HepG2 (cell line): Measurements from ENCODE around the gene BORCS5. TPM values are rescaled to one million over a fixed set of nuclear protein-coding genes. Genes with fewer than 3 reads are reported as not detected.

Experiments
- ATAC-seq: fragments of 200-7000 bp; cut with Tn5 transposase; 3 replicates; pipeline ENCODE4 v1.9.1; 2020; ENCODE audit warnings: mild to moderate bottlenecking, moderate library complexity
- BruUV-seq: library from RNA; stranded (reverse); fragments of 400-500 nt; replicated peaks from 2 replicates; lab custom pipeline; 2021; lab: Mats Ljungman, UMichigan
- CTCF ChIA-PET: fragments of 300-600 bp; formaldehyde crosslinking; extraction: SDS; loops from one replicate; lab custom pipeline; 2021; ENCODE audit warnings: low total read pairs, inconsistent platforms, low intra/inter-chr PET ratio; lab: Yijun Ruan, JAX
- POLR2A ChIA-PET: fragments of 350-600 bp; sonication (Branson Sonifier 250); formaldehyde crosslinking; loops from one replicate; lab custom pipeline; 2020; ENCODE audit warnings: antibody characterized with exemption, inconsistent platforms; lab: Yijun Ruan, JAX
- DNase-seq: peaks from one replicate; pipeline ENCODE4 v3.0.0-alpha.2; 2015; ENCODE audit warnings: low spot score
- FAIRE-seq: peaks from 3 replicates; lab custom pipeline; 2011; peaks lifted over from hg19 to GRCh38; lab: Jason Lieb, UNC
- H2AFZ ChIP-seq: one replicate; pipeline ENCODE4 v1.6.1; 2011; ENCODE audit warnings: low read length, inconsistent platforms
- H3K27ac ChIP-seq: fragments of 300-600 bp; 3 replicates; pipeline ENCODE4 v1.8.0; 2011; ENCODE audit warnings: mixed run types, mild to moderate bottlenecking, mixed read lengths, low read length, inconsistent platforms; ENCODE audit not compliant: insufficient read depth; ENCODE audit errors: extremely low read length
- H3K27me3 ChIP-seq, 2 experiments: fragments of 200-600 bp in 1 of 2; 2 replicates in 1 of 2; 3 replicates in 1 of 2; pipeline versions ENCODE4 v1.6.0 to v1.8.0; 2011; ENCODE audit warnings: low read length in 2 of 2, mild to moderate bottlenecking in 2 of 2, moderate library complexity in 2 of 2, inconsistent platforms in 1 of 2; ENCODE audit not compliant: insufficient read depth in 2 of 2, control insufficient read depth in 1 of 2
- H3K36me3 ChIP-seq, 2 experiments: fragments of 200-600 bp in 1 of 2; replicated peaks in 1 of 2; 2 replicates in 1 of 2; 3 replicates in 1 of 2; pipeline versions ENCODE4 v1.5.1 to v1.8.0; 2011; ENCODE audit warnings: low read length in 2 of 2, inconsistent platforms in 1 of 2; ENCODE audit not compliant: insufficient read depth in 2 of 2, control insufficient read depth in 1 of 2
- H3K4me1 ChIP-seq: 2 replicates; pipeline ENCODE4 v1.5.1; 2012; ENCODE audit warnings: low read length, inconsistent platforms; ENCODE audit not compliant: insufficient read depth
- H3K4me2 ChIP-seq: 2 replicates; pipeline ENCODE4 v1.6.0; 2011; ENCODE audit warnings: low read depth, low read length, inconsistent platforms
- H3K4me3 ChIP-seq, 3 experiments: fragments of 200-600 bp in 1 of 3; sonication (generic), shearing (Covaris generic) in 1 of 3; replicated peaks in 1 of 3; 2 replicates each; pipeline ENCODE4 v1.5.1; 2011 to 2016; ENCODE audit warnings: low read length in 3 of 3, inconsistent platforms in 2 of 3, low read depth in 2 of 3, mild to moderate bottlenecking in 2 of 3, control low read depth in 1 of 3, mixed read lengths in 1 of 3; ENCODE audit not compliant: insufficient read depth in 1 of 3
- H3K79me2 ChIP-seq: one replicate; pipeline ENCODE4 v1.6.1; 2011; ENCODE audit warnings: low read length, inconsistent platforms; ENCODE audit not compliant: insufficient read depth
- H3K9ac ChIP-seq: 2 replicates; pipeline ENCODE4 v1.6.0; 2011; ENCODE audit warnings: mild to moderate bottlenecking, low read depth, low read length, inconsistent platforms; ENCODE audit not compliant: insufficient read depth
- H3K9me3 ChIP-seq: 2 replicates; pipeline ENCODE4 v1.5.1; 2012; ENCODE audit warnings: mild to moderate bottlenecking, low read length
- H4K20me1 ChIP-seq: 2 replicates; pipeline ENCODE4 v1.6.0; 2011; ENCODE audit warnings: inconsistent platforms, mild to moderate bottlenecking, low read length, moderate library complexity; ENCODE audit not compliant: insufficient read depth
- ATF4 ChIP-seq, 2 experiments: fragments of 450-650 bp in 1 of 2; sonication (generic) in 1 of 2; formaldehyde crosslinking; IDR thresholded peaks; 2 replicates each; pipeline versions ENCODE4 v1.5.0 to v1.8.0; 2020 to 2022; ENCODE audit warnings: mild to moderate bottlenecking in 1 of 2, missing genetic modification reagents in 1 of 2
- EED ChIP-seq: sonication (generic); formaldehyde crosslinking; IDR thresholded peaks from 2 replicates; pipeline ENCODE4 v1.5.0; 2020; ENCODE audit warnings: mild to moderate bottlenecking, missing genetic modification reagents
- GATA4 ChIP-seq: sonication (generic); IDR thresholded peaks from 2 replicates; pipeline ENCODE4 v1.6.1; 2016; ENCODE audit warnings: antibody characterized with exemption, low read depth, borderline replicate concordance
- GPBP1L1 ChIP-seq: sonication (generic); formaldehyde crosslinking; IDR thresholded peaks from 2 replicates; pipeline ENCODE4 v1.5.0; 2020; ENCODE audit warnings: mild to moderate bottlenecking, missing genetic modification reagents
- HNRNPK ChIP-seq: fragments of 200-400 bp; formaldehyde crosslinking; IDR thresholded peaks from 2 replicates; pipeline ENCODE4 v1.6.1; 2018; ENCODE audit warnings: low read length, low read depth, moderate library complexity, mild to moderate bottlenecking; ENCODE audit not compliant: poor library complexity, severe bottlenecking
- KDM5A ChIP-seq: fragments of 200-600 bp; sonication (generic); IDR thresholded peaks from 2 replicates; pipeline ENCODE4 v1.7.0; 2018; ENCODE audit warnings: antibody characterized with exemption, mild to moderate bottlenecking, low read length, borderline replicate concordance
- NR2F6 ChIP-seq, 2 experiments: IDR thresholded peaks; 2 replicates each; pipeline ENCODE4 v1.6.1; 2016; ENCODE audit warnings: antibody characterized with exemption in 1 of 2, mild to moderate bottlenecking in 1 of 2
- PAF1 ChIP-seq: IDR thresholded peaks from 2 replicates; pipeline ENCODE4 v1.6.1; 2016; ENCODE audit warnings: missing genetic modification reagents, missing compliant biosample characterization
- REPIN1 ChIP-seq: sonication (generic); formaldehyde crosslinking; IDR thresholded peaks from 2 replicates; pipeline ENCODE4 v1.8.0; 2022; ENCODE audit warnings: missing genetic modification reagents, low read depth, mild to moderate bottlenecking, borderline replicate concordance
- ZNF18 ChIP-seq: sonication (generic); formaldehyde crosslinking; IDR thresholded peaks from 2 replicates; pipeline ENCODE4 v1.8.0; 2022; ENCODE audit warnings: mild to moderate bottlenecking, missing genetic modification reagents; ENCODE audit not compliant: insufficient replicate concordance
- ZNF563 ChIP-seq: sonication (generic); formaldehyde crosslinking; IDR thresholded peaks from 2 replicates; pipeline ENCODE4 v1.8.0; 2022; ENCODE audit warnings: mild to moderate bottlenecking, moderate library complexity, missing genetic modification reagents
- ZNF589 ChIP-seq: sonication (generic); formaldehyde crosslinking; conservative IDR thresholded peaks from 2 replicates; pipeline ENCODE4 v1.8.0; 2022; ENCODE audit warnings: mild to moderate bottlenecking, moderate library complexity, missing genetic modification reagents
- ZNF777 ChIP-seq: sonication (generic); formaldehyde crosslinking; IDR thresholded peaks from 2 replicates; pipeline ENCODE4 v1.4.0; 2020; ENCODE audit warnings: missing genetic modification reagents
- WGBS: methylation state at CpG from one replicate; pipeline ENCODE4 v1.1.6; 2017; ENCODE audit warnings: low lambda C conversion rate; 5-methylcytosine and 5-hydroxymethylcytosine counted together
- in situ Hi-C: cut with HindIII; loops from 2 replicates; pipeline ENCODE4 v1.10.0; 2017; ENCODE audit warnings: low pct_unique_long_range_greater_than_20kb; ENCODE audit not compliant: extremely low pct_ligation_motif_present
- intact Hi-C: fragments of 100-400 bp; cut with micrococcal nuclease; formaldehyde crosslinking; loops from one replicate; pipeline ENCODE4 v1.10.0; 2022; ENCODE audit not compliant: unreplicated experiment
- polyA plus RNA-seq, 8 experiments: library from polyadenylated mRNA; depleted of rRNA in 3 of 8; stranded (reverse) in 7 of 8; unstranded in 1 of 8; fragments of >200 nt; fragmentation: Illumina TruSeq in 4 of 8; extraction: Trizol in 4 of 8; gene quantifications; 2 replicates each; pipeline versions ENCODE4 v1.2.1 to v1.2.3, GENCODE V29; 2011 to 2016; ENCODE audit warnings: low read depth in 4 of 8, missing spikeins in 1 of 8, mixed read lengths in 1 of 8; ENCODE audit not compliant: insufficient read depth in 1 of 8
- total RNA-seq, 5 experiments: library from RNA; depleted of rRNA; stranded (reverse); fragments of >200 nt; fragmentation: Illumina TruSeq; extraction: Trizol; gene quantifications; 2 replicates each; pipeline ENCODE4 v1.2.3, GENCODE V29; 2016; ENCODE audit warnings: low read depth in 1 of 5
- TF ChIP-seq, protein P1 (sequence below): sonication (generic); formaldehyde crosslinking; IDR thresholded peaks from 2 replicates; pipeline ENCODE4 v1.4.0; 2020; ENCODE audit warnings: missing genetic modification reagents
- TF ChIP-seq, protein P2 (sequence below): conservative IDR thresholded peaks from 2 replicates; pipeline ENCODE4 v1.6.1; 2018; ENCODE audit warnings: missing genetic modification reagents
- TF ChIP-seq, protein P3 (sequence below): IDR thresholded peaks from 2 replicates; pipeline ENCODE4 v1.6.1; 2018; ENCODE audit warnings: missing genetic modification reagents

Gene BORCS5
- total and polyA plus RNA-seq, 2 of the 13 experiments (the other 11 are each of a cell fraction or from before 2014, with no cell fraction given) = 3.9 to 4.7 TPM

DNA sequence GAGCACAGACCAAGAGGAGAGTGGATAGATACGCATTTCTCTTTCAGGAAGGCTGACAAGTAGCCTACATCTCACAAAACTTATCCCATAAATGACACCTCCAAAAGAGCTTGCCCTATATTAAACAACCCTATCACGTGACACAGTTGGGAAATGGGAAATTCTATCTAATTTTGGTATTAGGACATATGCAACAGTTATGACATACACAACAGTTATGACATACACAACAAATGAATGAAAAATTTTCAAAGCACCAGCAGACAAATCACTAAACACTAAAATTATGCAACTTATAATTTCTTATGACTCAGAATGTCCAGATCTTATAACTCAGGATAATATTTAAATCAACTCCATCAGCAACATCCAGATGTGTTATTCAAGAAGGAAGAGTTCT is 151.7 kb downstream of the BORCS5 start:
- intact Hi-C loops (no loop called here), in situ Hi-C loops (no loop called here)
- POLR2A ChIA-PET = no interaction called here
- CTCF ChIA-PET = no interaction called here
- Histone ChIP-seq H3K9ac (no peak overlapping the region), H3K79me2 (peaks cover 96% of the 10 kb centered on the region), H3K4me1 (peaks cover 46% of the 10 kb centered on the region), H3K27me3 (no peaks in the 10 kb centered on the region), H3K27ac (no peak overlapping the region), H3K4me2 (no peak overlapping the region), H4K20me1 (peaks cover 8% of the 10 kb centered on the region; the same call in 1 of the 2 replicates), H3K4me3 (no peak overlapping the region), H3K36me3 (peaks cover 12 to 42% of the 10 kb centered on the region in 2 experiments), H2AFZ (no peak overlapping the region), H3K9me3 (no peaks in the 10 kb centered on the region)
- ATAC-seq (no peak), FAIRE-seq (no peak), DNase-seq (no peak)
- no TSS peak for BruUV-seq
- 94% methylated on average over 2 of the region's 2 CpGs for WGBS
- no peak for TF ChIP-seq ZNF589 (CRISPR knock-in tag)
- TF ChIP-seq, protein P1, sequence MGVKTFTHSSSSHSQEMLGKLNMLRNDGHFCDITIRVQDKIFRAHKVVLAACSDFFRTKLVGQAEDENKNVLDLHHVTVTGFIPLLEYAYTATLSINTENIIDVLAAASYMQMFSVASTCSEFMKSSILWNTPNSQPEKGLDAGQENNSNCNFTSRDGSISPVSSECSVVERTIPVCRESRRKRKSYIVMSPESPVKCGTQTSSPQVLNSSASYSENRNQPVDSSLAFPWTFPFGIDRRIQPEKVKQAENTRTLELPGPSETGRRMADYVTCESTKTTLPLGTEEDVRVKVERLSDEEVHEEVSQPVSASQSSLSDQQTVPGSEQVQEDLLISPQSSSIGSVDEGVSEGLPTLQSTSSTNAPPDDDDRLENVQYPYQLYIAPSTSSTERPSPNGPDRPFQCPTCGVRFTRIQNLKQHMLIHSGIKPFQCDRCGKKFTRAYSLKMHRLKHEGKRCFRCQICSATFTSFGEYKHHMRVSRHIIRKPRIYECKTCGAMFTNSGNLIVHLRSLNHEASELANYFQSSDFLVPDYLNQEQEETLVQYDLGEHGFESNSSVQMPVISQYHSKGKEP (CRISPR knock-in tag) = no peak
- TF ChIP-seq PAF1 = no peak
- TF ChIP-seq, protein P2, sequence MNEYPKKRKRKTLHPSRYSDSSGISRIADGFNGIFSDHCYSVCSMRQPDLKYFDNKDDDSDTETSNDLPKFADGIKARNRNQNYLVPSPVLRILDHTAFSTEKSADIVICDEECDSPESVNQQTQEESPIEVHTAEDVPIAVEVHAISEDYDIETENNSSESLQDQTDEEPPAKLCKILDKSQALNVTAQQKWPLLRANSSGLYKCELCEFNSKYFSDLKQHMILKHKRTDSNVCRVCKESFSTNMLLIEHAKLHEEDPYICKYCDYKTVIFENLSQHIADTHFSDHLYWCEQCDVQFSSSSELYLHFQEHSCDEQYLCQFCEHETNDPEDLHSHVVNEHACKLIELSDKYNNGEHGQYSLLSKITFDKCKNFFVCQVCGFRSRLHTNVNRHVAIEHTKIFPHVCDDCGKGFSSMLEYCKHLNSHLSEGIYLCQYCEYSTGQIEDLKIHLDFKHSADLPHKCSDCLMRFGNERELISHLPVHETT (CRISPR knock-in tag) = no peak
- TF ChIP-seq ZNF777 = no peak
- no peak for TF ChIP-seq REPIN1 (CRISPR knock-in tag)
- TF ChIP-seq, protein P3, sequence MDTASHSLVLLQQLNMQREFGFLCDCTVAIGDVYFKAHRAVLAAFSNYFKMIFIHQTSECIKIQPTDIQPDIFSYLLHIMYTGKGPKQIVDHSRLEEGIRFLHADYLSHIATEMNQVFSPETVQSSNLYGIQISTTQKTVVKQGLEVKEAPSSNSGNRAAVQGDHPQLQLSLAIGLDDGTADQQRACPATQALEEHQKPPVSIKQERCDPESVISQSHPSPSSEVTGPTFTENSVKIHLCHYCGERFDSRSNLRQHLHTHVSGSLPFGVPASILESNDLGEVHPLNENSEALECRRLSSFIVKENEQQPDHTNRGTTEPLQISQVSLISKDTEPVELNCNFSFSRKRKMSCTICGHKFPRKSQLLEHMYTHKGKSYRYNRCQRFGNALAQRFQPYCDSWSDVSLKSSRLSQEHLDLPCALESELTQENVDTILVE (CRISPR knock-in tag) = no peak
- no peak for TF ChIP-seq HNRNPK
- TF ChIP-seq EED (CRISPR knock-in tag) = no peak
- no peak for TF ChIP-seq ZNF18 (CRISPR knock-in tag)
- no peak for TF ChIP-seq ATF4 (CRISPR knock-in tag; IDR thresholded peaks at IDR 0.05)
- no peak for TF ChIP-seq GATA4
- no peak for TF ChIP-seq NR2F6 (IDR thresholded peaks at IDR 0.05)
- no peak for TF ChIP-seq NR2F6 (CRISPR knock-in tag; IDR thresholded peaks at IDR 0.05)
- no peak for TF ChIP-seq KDM5A
- TF ChIP-seq GPBP1L1 (CRISPR knock-in tag) = no peak
- TF ChIP-seq ZNF563 (CRISPR knock-in tag) = no peak
